Smooth muscle cell of bladder (primary cell): ENCODE results near the gene GOLGA3. TPM values are rescaled to one million over a fixed set of nuclear protein-coding genes. Genes with fewer than 3 reads are reported as not detected.

Source experiments
- total RNA-seq: library from RNA; depleted of rRNA; stranded (reverse); fragments of >200 nt; gene quantifications from 2 replicates; pipeline ENCODE4 v1.2.3, GENCODE V29; 2014

Gene GOLGA3, protein sequence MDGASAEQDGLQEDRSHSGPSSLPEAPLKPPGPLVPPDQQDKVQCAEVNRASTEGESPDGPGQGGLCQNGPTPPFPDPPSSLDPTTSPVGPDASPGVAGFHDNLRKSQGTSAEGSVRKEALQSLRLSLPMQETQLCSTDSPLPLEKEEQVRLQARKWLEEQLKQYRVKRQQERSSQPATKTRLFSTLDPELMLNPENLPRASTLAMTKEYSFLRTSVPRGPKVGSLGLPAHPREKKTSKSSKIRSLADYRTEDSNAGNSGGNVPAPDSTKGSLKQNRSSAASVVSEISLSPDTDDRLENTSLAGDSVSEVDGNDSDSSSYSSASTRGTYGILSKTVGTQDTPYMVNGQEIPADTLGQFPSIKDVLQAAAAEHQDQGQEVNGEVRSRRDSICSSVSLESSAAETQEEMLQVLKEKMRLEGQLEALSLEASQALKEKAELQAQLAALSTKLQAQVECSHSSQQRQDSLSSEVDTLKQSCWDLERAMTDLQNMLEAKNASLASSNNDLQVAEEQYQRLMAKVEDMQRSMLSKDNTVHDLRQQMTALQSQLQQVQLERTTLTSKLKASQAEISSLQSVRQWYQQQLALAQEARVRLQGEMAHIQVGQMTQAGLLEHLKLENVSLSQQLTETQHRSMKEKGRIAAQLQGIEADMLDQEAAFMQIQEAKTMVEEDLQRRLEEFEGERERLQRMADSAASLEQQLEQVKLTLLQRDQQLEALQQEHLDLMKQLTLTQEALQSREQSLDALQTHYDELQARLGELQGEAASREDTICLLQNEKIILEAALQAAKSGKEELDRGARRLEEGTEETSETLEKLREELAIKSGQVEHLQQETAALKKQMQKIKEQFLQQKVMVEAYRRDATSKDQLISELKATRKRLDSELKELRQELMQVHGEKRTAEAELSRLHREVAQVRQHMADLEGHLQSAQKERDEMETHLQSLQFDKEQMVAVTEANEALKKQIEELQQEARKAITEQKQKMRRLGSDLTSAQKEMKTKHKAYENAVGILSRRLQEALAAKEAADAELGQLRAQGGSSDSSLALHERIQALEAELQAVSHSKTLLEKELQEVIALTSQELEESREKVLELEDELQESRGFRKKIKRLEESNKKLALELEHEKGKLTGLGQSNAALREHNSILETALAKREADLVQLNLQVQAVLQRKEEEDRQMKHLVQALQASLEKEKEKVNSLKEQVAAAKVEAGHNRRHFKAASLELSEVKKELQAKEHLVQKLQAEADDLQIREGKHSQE (N-terminal part only)
- 103 and 185 TPM in 2 replicates for total RNA-seq

DNA sequence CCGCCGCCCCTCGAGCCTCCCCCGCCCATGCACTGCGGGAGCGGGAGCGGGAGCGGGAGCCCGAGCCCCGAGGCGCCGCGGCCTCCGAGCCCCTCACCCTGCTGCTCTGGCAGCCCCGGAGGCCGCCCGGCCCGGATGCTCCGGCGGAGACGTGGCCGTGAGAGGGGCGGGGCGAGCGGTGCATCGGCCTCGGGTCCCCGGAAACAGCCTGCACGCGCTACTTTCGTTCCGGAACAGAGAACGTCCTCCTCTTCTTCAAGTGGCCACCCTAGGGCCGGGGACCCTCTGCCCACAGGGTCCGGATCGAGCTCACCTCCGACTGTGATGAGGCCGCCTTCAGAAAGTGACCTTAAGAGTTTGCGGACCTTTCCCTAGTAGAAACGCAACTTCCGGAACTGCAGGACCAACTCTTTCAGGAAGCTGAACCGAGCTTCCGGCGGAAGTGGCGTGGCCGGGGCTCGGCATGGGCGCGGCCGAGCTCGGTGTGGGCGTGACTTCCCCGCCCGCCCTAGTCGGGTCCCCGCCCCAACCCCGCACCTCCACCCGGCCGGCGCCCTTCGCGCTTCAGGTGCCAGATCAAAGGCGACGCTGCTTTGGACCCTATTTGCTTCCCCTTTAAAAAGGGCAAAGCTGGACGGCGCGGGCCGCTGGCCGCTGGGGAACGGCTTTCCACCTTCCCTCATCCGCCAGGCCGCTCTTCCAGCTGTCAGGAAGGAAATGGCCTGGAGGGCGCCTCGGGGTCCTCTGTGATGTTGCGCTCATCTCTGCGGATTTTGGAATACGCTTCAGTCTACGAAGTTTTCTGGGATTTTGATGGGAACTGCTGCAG is at the start of gene GOLGA3:
Gene GOLGA3 (minus strand): TSS at position 164 of the 829 bp plus-strand sequence. CDS start 6,741 bp downstream, outside the sequence.

DNA sequence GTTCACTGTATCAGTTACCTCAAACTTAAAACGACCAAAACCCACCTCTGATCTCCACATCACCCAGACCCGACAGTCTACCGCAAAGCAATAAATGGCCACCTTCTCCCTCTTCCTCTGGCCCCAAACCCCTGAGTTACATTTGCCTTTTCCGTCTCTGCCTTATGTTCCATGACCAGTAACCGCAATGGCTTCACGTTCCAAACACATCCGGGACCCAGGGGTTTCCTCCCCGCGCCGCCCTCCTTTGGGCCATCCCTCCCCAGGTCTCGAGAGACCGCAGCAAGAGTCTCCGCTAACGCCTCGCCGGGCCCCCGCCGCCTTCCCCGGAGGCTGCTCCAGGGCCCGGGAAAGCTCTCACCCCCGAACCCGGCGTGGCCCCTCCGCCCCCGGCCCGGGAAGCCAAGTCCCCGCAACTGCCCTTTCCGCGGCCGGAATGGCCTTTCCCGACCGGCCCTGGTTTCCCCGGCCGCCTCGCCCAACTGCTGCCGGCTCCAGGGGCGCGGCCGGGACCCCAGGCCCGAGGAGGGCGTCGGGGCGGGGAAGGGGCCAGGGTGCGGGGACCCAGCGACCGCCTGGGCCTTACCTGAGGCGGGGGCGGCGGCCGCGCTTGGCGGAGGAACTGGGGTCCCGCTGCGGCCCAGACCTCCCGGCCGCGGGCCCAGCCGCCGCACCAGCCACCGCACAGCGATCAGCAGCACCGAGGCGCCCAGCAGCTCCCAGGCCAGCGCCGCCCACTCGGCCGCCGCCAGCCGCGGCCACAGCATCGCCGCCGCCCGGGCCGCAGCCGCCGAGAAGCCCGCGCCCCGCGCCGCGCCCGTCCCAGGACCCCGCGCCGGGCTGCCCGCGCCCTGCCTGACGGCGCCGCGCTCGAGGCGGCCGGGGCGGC is 67.4 kb downstream of the GOLGA3 start, which contains the start of gene ANKLE2:
Gene ANKLE2 (minus strand): TSS at position 801 of the 889 bp plus-strand sequence. CDS start 34 bp downstream, at position 767.

Other genes with a start within 250 kb of the GOLGA3 start
- 0.14 TPM in 1 of 2 replicates, not detected in the other for gene LRCOL1, start 218.3 kb downstream of the GOLGA3 start, total RNA-seq
- not detected in 2 replicates for gene P2RX2, start 210.1 kb downstream of the GOLGA3 start, total RNA-seq
- 7.3 and 9.7 TPM in 2 replicates for gene POLE, start 141.5 kb downstream of the GOLGA3 start, total RNA-seq
- 16.8 and 19.2 TPM in 2 replicates for gene PXMP2, start 141.3 kb downstream of the GOLGA3 start, total RNA-seq
- 22.3 and 29.0 TPM in 2 replicates for gene PGAM5, start 118.0 kb downstream of the GOLGA3 start, total RNA-seq
- gene ANKLE2, start 67.0 kb downstream of the GOLGA3 start, total RNA-seq = 52.4 and 63.3 TPM in 2 replicates
- gene CHFR, start 58.7 kb upstream of the GOLGA3 start, total RNA-seq = 28.7 TPM in 2 replicates
- 8.1 and 10.1 TPM in 2 replicates for gene ZNF605, start 127.4 kb upstream of the GOLGA3 start, total RNA-seq
- 8.2 and 11.1 TPM in 2 replicates for gene ZNF26, start 157.5 kb upstream of the GOLGA3 start, total RNA-seq
- gene ZNF84, start 208.6 kb upstream of the GOLGA3 start, total RNA-seq = 17.4 and 23.9 TPM in 2 replicates